Fibroblast of skin of back (primary cell): ENCODE data around the gene PPP3CB.
"Not testable (repeated sequence)": the region's sequence is repeated elsewhere in the genome, so short reads cannot be mapped to it uniquely, and the experiment has no call there.

Source experiments
- DNase-seq: peaks from one replicate; pipeline ENCODE4 v3.0.0-alpha.2; 2013

The PPP3CB gene

DNA sequence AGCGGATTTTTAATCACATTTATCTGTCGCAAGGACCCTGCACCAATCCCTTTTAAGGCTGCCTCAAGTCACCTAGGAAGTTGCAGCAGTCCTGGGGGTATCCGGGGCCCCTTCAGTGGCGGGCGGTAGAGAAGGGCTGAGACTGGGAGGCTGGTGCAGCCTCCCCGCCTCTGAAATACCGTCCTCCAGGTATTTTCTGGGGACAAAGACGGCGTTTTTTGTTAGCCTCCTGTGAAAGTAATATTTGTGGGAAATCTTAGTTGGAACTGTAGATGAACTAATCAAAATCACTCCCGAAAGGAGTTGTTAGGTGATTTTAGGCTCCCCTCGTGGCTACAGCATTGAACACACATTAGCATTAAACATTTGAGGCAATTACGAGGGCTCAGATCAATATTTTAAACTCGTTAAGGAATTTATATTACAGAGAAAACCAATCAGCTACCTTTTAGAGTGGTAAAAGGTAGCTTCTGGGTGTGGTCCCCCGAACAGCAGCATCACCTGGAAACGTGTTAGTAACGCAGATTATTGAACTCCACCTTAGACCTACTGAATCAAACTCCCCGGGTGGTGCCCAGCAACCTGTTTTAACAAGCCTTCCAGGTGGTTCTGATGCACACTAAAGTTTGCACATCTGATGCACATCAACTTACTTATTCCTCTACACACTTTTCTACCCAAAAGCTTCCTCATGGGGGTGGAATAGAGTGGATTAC is 81.4 kb downstream of the PPP3CB start:
- DNase-seq = no peak

GRCh38 chr10:73413528-73414229 is 82.1 kb downstream of the PPP3CB start, which contains the start of gene ANXA7:
TSS of gene ANXA7 (minus strand) at chr10:73414058. CDS start at chr10:73400856, 13,202 bp downstream.
- DNase-seq = peak; percentile 84

GRCh38 chr10:73413108-73413527 is 82.7 kb downstream of the PPP3CB start:
- DNase-seq = no peak

DNA sequence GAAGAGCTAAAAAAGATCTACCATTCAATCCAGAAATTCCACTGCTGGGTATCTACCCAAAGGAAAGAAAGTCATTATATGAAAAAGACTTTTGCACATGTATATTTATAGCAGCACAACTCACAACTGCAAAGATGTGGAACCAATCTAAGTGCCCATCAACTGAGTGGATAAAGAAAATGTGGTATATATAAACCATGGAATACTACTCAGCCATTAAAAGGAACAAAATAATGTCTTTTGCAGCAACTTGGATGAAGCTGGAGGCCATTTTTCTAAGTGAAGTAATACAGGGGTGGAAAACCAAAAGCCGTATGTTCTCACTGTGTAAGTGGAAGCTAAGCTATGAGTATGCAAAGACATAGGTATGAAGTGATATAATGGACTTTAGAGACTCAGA is 84.9 kb downstream of the PPP3CB start:
- no peak for DNase-seq

GRCh38 chr10:73408978-73409521 is 86.8 kb downstream of the PPP3CB start:
- DNase-seq = no peak

- no peak for DNase-seq
Observed at GRCh38 chr10:73408061-73408460, 87.8 kb downstream of the PPP3CB start.

GRCh38 chr10:73407495-73407894 is 88.3 kb downstream of the PPP3CB start:
- no peak for DNase-seq

DNA sequence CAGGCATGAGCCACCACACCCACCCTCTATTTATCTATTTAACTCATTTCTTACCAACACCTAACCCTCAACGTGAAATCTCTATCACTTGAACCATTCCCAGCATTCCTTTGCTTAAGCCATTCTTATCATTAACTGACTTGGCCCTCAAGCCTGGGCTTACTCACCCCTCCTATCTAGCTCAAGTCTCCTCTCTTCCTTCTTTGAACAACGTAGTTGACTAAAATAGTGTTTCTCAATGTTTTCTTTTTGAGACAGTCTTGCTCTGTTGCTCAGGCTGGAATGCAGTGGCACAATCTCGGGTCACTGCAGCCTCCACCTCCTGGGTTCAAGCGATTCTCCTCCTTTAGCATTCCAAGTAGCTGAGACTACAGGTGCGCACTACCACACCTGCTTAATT is 89.0 kb downstream of the PPP3CB start:
- no peak for DNase-seq

- no peak for DNase-seq
Observed at GRCh38 chr10:73405556-73405955, 90.3 kb downstream of the PPP3CB start.

DNA sequence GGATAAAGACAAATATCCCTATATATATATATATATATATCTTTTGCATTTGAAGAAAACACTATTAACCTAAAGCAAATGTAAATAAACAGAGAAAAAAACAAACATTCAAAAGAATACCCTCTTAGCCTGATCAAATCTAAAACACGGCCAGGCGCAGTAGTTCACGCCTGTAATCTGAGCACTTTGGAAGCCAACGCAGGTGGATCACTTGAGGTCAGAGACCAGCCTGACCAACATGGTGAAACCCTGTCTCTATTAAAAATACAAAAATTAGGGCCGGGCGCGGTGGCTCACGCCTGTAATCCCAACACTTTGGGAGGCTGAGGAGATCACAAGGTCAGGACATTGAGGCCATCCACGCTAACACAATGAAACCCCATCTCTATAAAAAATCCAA is 91.1 kb downstream of the PPP3CB start:
- no peak for DNase-seq

- no peak for DNase-seq
Observed at GRCh38 chr10:73401636-73402035, 94.2 kb downstream of the PPP3CB start.

DNA sequence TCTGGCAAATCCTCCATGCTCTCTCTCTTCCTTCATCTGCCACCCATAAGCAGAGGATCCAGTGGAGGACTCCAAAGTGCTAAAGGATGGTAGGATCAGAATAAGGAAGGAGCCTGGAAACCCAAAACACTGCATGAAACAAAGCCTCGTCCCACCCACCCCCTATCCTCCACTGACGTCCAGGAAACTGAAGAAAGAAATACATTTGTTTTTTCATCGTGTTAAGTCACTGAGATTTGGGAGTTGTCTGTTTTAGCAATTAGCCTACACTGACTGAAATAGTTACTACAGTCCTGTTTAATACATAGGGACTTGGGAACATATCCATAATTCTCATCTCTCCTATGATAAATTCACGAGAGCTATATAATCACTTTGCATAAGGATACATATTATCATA is 96.8 kb downstream of the PPP3CB start:
- DNase-seq = no peak

- DNase-seq = no peak
Observed at GRCh38 chr10:73398024-73398423, 97.8 kb downstream of the PPP3CB start.

GRCh38 chr10:73394325-73394724 is 101.5 kb downstream of the PPP3CB start:
- not testable (repeated sequence) for DNase-seq

- no peak for DNase-seq
Observed at GRCh38 chr10:73388228-73388627, 107.6 kb downstream of the PPP3CB start.

DNA sequence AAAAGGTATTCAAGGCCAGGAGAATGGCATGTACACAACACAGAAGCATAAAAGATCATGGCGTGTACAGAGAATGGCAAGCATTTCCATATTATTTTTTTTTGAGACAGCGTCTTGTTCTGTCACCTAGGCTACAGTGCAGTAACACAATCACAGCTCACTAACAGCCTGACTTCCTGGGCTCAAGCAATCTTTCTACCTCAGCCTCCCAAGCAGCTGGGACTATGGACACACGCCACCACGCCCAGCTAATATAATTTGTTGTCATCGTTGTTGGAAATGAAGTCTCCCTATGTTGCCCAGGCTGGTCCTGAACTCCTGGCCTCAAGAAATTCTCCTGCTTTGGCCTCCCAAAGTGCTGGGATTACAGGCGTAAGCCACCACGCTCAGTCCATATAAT is 109.2 kb downstream of the PPP3CB start:
- no peak for DNase-seq
